Neural cell (in vitro differentiated cells): ENCODE measurements around the gene DST. TPM values are rescaled to one million over a fixed set of nuclear protein-coding genes. Genes with fewer than 3 reads are reported as not detected.

Source experiments
- H2AFZ ChIP-seq: fragments of 200-600, 300-800 bp; sonication (generic), shearing (Covaris generic); 2 replicates; pipeline ENCODE4 v1.6.0; 2014; ENCODE audit warnings: low read depth, mild to moderate bottlenecking, antibody characterized with exemption, low read length, moderate library complexity
- H3F3A ChIP-seq: fragments of 200-600 bp; shearing (Covaris generic); 2 replicates; pipeline ENCODE4 v1.6.1; 2016; ENCODE audit warnings: mild to moderate bottlenecking, moderate library complexity, mixed read lengths, antibody characterized with exemption, low read length; ENCODE audit not compliant: insufficient read depth, poor library complexity, severe bottlenecking
- H3K27ac ChIP-seq: fragments of 200-600, 300-800 bp; sonication (generic), shearing (Covaris generic); 2 replicates; pipeline ENCODE4 v1.5.1; 2014; ENCODE audit warnings: mild to moderate bottlenecking, low read length, moderate library complexity
- H3K27me3 ChIP-seq: fragments of 300-800, 200-600 bp; sonication (generic), shearing (Covaris generic); 2 replicates; pipeline ENCODE4 v1.6.0; 2014; ENCODE audit warnings: mild to moderate bottlenecking, low read depth, low read length, moderate library complexity; ENCODE audit not compliant: insufficient read depth
- H3K36me3 ChIP-seq: fragments of 300-800, 200-600 bp; sonication (generic), shearing (Covaris generic); 2 replicates; pipeline ENCODE4 v1.5.1; 2014; ENCODE audit warnings: mild to moderate bottlenecking, antibody characterized with exemption, low read length, moderate library complexity; ENCODE audit not compliant: insufficient read depth
- H3K4me2 ChIP-seq: fragments of 300-800, 200-600 bp; sonication (generic), shearing (Covaris generic); 2 replicates; pipeline ENCODE4 v1.6.0; 2014; ENCODE audit warnings: mild to moderate bottlenecking, low read length
- H3K4me3 ChIP-seq: fragments of 300-800, 200-600 bp; sonication (generic), shearing (Covaris generic); 2 replicates; pipeline ENCODE4 v1.5.1; 2014; ENCODE audit warnings: mild to moderate bottlenecking, low read length, moderate library complexity
- H3K79me2 ChIP-seq: fragments of 200-600 bp; shearing (Covaris generic); replicated peaks from 2 replicates; pipeline ENCODE4 v1.6.0; 2014; ENCODE audit warnings: mild to moderate bottlenecking, low read length, moderate library complexity; ENCODE audit not compliant: insufficient read depth
- H3K9ac ChIP-seq: fragments of 300-800, 200-600 bp; sonication (generic), shearing (Covaris generic); 2 replicates; pipeline ENCODE4 v1.6.1; 2016; ENCODE audit warnings: mild to moderate bottlenecking, low read length, mixed read lengths
- H3K9me2 ChIP-seq: fragments of 200-600 bp; shearing (Covaris generic); 2 replicates; pipeline ENCODE4 v1.6.1; 2016; ENCODE audit warnings: mild to moderate bottlenecking, low read length, mixed read lengths; ENCODE audit not compliant: insufficient read depth
- H3K9me3 ChIP-seq: fragments of 200-600, 300-800 bp; sonication (generic), shearing (Covaris generic); 2 replicates; pipeline ENCODE4 v1.6.1; 2016; ENCODE audit warnings: mild to moderate bottlenecking, mixed run types, low read length, moderate library complexity, mixed read lengths
- H4K20me1 ChIP-seq: fragments of 200-600 bp; shearing (Covaris generic); 2 replicates; pipeline ENCODE4 v1.6.1; 2016; ENCODE audit warnings: mild to moderate bottlenecking, mixed run types; ENCODE audit not compliant: insufficient read depth
- CTCF ChIP-seq: fragments of 450-650 bp; IDR thresholded peaks from 2 replicates; pipeline ENCODE4 v1.5.1; 2014; ENCODE audit warnings: antibody characterized with exemption, mild to moderate bottlenecking, moderate library complexity; ENCODE audit not compliant: poor library complexity, severe bottlenecking
- EP300 ChIP-seq: fragments of 450-650 bp; conservative IDR thresholded peaks from 2 replicates; pipeline ENCODE4 v1.6.1; 2014; ENCODE audit warnings: antibody characterized with exemption, mild to moderate bottlenecking, moderate library complexity; ENCODE audit not compliant: poor library complexity, severe bottlenecking
- EZH2 ChIP-seq: fragments of 200-600, 300-800 bp; shearing (Covaris generic), sonication (generic); IDR thresholded peaks from 2 replicates; pipeline ENCODE4 v1.6.1; 2014; ENCODE audit warnings: antibody characterized with exemption, low read length, borderline replicate concordance, mild to moderate bottlenecking; ENCODE audit not compliant: insufficient read depth, poor library complexity, severe bottlenecking
- MXI1 ChIP-seq: fragments of 450-650 bp; conservative IDR thresholded peaks from 2 replicates; pipeline ENCODE4 v1.6.1; 2014; ENCODE audit warnings: antibody characterized with exemption, mild to moderate bottlenecking; ENCODE audit not compliant: poor library complexity, severe bottlenecking
- POLR2AphosphoS5 ChIP-seq: IDR thresholded peaks from 2 replicates; pipeline ENCODE4 v1.6.1; 2012
- RAD21 ChIP-seq: fragments of 450-650 bp; conservative IDR thresholded peaks from 2 replicates; pipeline ENCODE4 v1.6.1; 2014; ENCODE audit warnings: antibody characterized with exemption, mild to moderate bottlenecking, moderate library complexity
- REST ChIP-seq: IDR thresholded peaks from 2 replicates; pipeline ENCODE4 v1.6.1; 2012; ENCODE audit warnings: borderline replicate concordance
- SMC3 ChIP-seq: fragments of 450-650 bp; conservative IDR thresholded peaks from 2 replicates; pipeline ENCODE4 v1.6.1; 2014; ENCODE audit warnings: antibody characterized with exemption, mild to moderate bottlenecking, moderate library complexity; ENCODE audit not compliant: poor library complexity
- TAF1 ChIP-seq: IDR thresholded peaks from 2 replicates; pipeline ENCODE4 v1.6.1; 2012; ENCODE audit warnings: low read depth
- polyA plus RNA-seq: library from polyadenylated mRNA; depleted of rRNA; stranded (reverse); fragments of >200 nt; gene quantifications from 2 replicates; pipeline ENCODE4 v1.2.3, GENCODE V29; 2014

Gene DST
- polyA plus RNA-seq, 1 donor from 2014 or later, result 118 TPM

- no peaks in the 10 kb centered on the region for H3K9me3 ChIP-seq
Observed at GRCh38 chr6:56650191-56650590, 7.5 kb upstream of the DST start.

GRCh38 chr6:56649782-56650181 is 7.1 kb upstream of the DST start:
- Histone ChIP-seq H3K27ac (no peak overlapping the region), H3K9ac (no peak overlapping the region), H3K79me2 (no peaks in the 10 kb centered on the region), H3K27me3 (no peaks in the 10 kb centered on the region), H3K4me3 (no peak overlapping the region), H2AFZ (no peak overlapping the region), H3K4me2 (no peak overlapping the region), H3F3A (no peaks in the 10 kb centered on the region), H3K9me2 (no peaks in the 10 kb centered on the region), H3K36me3 (peaks cover 13% of the 10 kb centered on the region), H3K9me3 (no peaks in the 10 kb centered on the region), H4K20me1 (no peaks in the 10 kb centered on the region)
- no peak for TF ChIP-seq CTCF
- TF ChIP-seq EP300, result no peak
- TF ChIP-seq RAD21, result no peak

More at GRCh38 chr6:56650191-56650590, 7.5 kb upstream of the DST start:
- Histone ChIP-seq H3K79me2 (no peaks in the 10 kb centered on the region), H3K9ac (no peak overlapping the region), H4K20me1 (no peaks in the 10 kb centered on the region), H3K9me2 (no peaks in the 10 kb centered on the region), H3K36me3 (peaks cover 11% of the 10 kb centered on the region), H3K27me3 (no peaks in the 10 kb centered on the region), H3K4me2 (no peak overlapping the region), H2AFZ (no peak overlapping the region), H3F3A (no peaks in the 10 kb centered on the region), H3K4me3 (no peak overlapping the region), H3K27ac (no peak overlapping the region)
- TF ChIP-seq EZH2, result no peak

GRCh38 chr6:56649053-56649769 is 6.5 kb upstream of the DST start:
- Histone ChIP-seq H3K27ac (no peak overlapping the region), H3K9me2 (no peaks in the 10 kb centered on the region), H3K27me3 (no peaks in the 10 kb centered on the region), H3K4me3 (no peak overlapping the region), H4K20me1 (no peaks in the 10 kb centered on the region), H3K36me3 (peaks cover 13% of the 10 kb centered on the region), H3K79me2 (no peaks in the 10 kb centered on the region), H3F3A (no peaks in the 10 kb centered on the region), H3K9me3 (no peaks in the 10 kb centered on the region), H2AFZ (no peak overlapping the region), H3K9ac (no peak overlapping the region), H3K4me2 (no peak overlapping the region)
- TF ChIP-seq EZH2 (no peak), RAD21 (no peak), EP300 (no peak), TAF1 (no peak), MXI1 (no peak), SMC3 (no peak), REST (no peak), POLR2AphosphoS5 (no peak), CTCF (no peak)
